Astrocyte (in vitro differentiated cells and primary cell): ENCODE results near the gene PARP14.
"Not testable (repeated sequence)": the region's sequence is repeated elsewhere in the genome, so short reads cannot be mapped to it uniquely, and the experiment has no call there.

ENCODE experiments used
- CTCF ChIP-seq: IDR thresholded peaks from 2 replicates; pipeline ENCODE4 v1.5.1; 2011; ENCODE audit warnings: low read depth, mild to moderate bottlenecking, inconsistent platforms, low read length, moderate library complexity; ENCODE audit not compliant: insufficient read depth
- EZH2 ChIP-seq: IDR thresholded peaks from 2 replicates; pipeline ENCODE4 v1.6.1; 2012; ENCODE audit warnings: mild to moderate bottlenecking, low read length, inconsistent platforms; ENCODE audit not compliant: insufficient read depth

GRCh38 chr3:122682778-122683411 lies 2.3 kb downstream of the PARP14 start:
- TF ChIP-seq EZH2, CTCF: not testable (repeated sequence)
